ENCODE measurements around the gene PHIP. TPM values are rescaled to one million over a fixed set of nuclear protein-coding genes. Genes with fewer than 3 reads are reported as not detected.

PHIP gene
- total and polyA plus RNA-seq, 2 of the 8 experiments (the other 6 are each of a cell fraction or from before 2014, with no cell fraction given): 7.3 to 56.2 TPM

GRCh38 chr6:78984225-78984950 is 93.7 kb downstream of the PHIP start (continued):
- no peak for TF ChIP-seq POU5F1 (IDR thresholded peaks at IDR 0.05; ENCODE audit: low read depth, low read length)
- no peak for TF ChIP-seq CHD1 (IDR thresholded peaks at IDR 0.05; ENCODE audit: low read depth, low read length)
- TF ChIP-seq NANOG (IDR thresholded peaks at IDR 0.05; ENCODE audit: insufficient read depth, low read depth, low read length, poor library complexity, severe bottlenecking): no peak

Data from H1 (cell line).